Measurements from ENCODE around the gene HLA-DOB. TPM values are rescaled to one million over a fixed set of nuclear protein-coding genes. Genes with fewer than 3 reads are reported as not detected.

Gene HLA-DOB
- total and polyA plus RNA-seq, 11 donors: 0.25 to 2.7 (median 0.60) TPM; not detected in 2

- peaks cover 5 to 42% (median 24%) of the 10 kb centered on the region in 9 donors for H3K36me3 ChIP-seq
Measured at GRCh38 chr6:32825966-32826365, 9.2 kb upstream of the HLA-DOB start.

GRCh38 chr6:32819729-32820128 lies 2.9 kb upstream of the HLA-DOB start:
- intact Hi-C loops (cut with DNase I): no loop called here
- H3K27me3 ChIP-seq: peaks cover 0 to 4% (median 0%) of the 10 kb centered on the region in 9 donors
- ATAC-seq (no peak), DNase-seq (no peak)
- no peaks in the 10 kb centered on the region for H3K36me3 ChIP-seq
- WGBS, 4 donors: 61 to 74% (median 72%) methylated on average over 3 of the region's 3 CpGs
- H3K4me1 ChIP-seq: peaks cover 0 to 23% (median 5%) of the 10 kb centered on the region in 12 donors
- no peak overlapping the region for H3K4me3 ChIP-seq
- no peak overlapping the region for H3K27ac ChIP-seq
- TF ChIP-seq, protein P1, sequence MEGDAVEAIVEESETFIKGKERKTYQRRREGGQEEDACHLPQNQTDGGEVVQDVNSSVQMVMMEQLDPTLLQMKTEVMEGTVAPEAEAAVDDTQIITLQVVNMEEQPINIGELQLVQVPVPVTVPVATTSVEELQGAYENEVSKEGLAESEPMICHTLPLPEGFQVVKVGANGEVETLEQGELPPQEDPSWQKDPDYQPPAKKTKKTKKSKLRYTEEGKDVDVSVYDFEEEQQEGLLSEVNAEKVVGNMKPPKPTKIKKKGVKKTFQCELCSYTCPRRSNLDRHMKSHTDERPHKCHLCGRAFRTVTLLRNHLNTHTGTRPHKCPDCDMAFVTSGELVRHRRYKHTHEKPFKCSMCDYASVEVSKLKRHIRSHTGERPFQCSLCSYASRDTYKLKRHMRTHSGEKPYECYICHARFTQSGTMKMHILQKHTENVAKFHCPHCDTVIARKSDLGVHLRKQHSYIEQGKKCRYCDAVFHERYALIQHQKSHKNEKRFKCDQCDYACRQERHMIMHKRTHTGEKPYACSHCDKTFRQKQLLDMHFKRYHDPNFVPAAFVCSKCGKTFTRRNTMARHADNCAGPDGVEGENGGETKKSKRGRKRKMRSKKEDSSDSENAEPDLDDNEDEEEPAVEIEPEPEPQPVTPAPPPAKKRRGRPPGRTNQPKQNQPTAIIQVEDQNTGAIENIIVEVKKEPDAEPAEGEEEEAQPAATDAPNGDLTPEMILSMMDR (IDR thresholded peaks at IDR 0.05): no peak
- TF ChIP-seq POLR2A (IDR thresholded peaks at IDR 0.05): no peak
- no peaks in the 10 kb centered on the region for H3K9me3 ChIP-seq

More at GRCh38 chr6:32825966-32826365, 9.2 kb upstream of the HLA-DOB start:
- Histone ChIP-seq H3K27ac (peak overlapping the region in 7 of 12 donors; percentile 16 to 60 (median 50)), H3K9me3 (no peaks in the 10 kb centered on the region), H3K4me3 (no peak overlapping the region), H3K27me3 (no peaks in the 10 kb centered on the region), H3K4me1 (peaks cover 0 to 31% (median 0%) of the 10 kb centered on the region in 12 donors)
- TF ChIP-seq, protein P1 (IDR thresholded peaks at IDR 0.05): peak; percentile 19 to 57 (median 49)
- no peak for TF ChIP-seq POLR2A (IDR thresholded peaks at IDR 0.05)
- 31 to 44% (median 38%) methylated on average over 2 of the region's 2 CpGs for WGBS, 4 donors
- ATAC-seq (peak; percentile 51 to 87 (median 82)), DNase-seq (no peak)
- intact Hi-C loops (cut with DNase I): loop anchor here in 7 of 10 donors (2.0 to 5.0 kb wide), 3 partner anchors 41 to 43 kb away; no protein-coding TSS in a partner anchor

DNA sequence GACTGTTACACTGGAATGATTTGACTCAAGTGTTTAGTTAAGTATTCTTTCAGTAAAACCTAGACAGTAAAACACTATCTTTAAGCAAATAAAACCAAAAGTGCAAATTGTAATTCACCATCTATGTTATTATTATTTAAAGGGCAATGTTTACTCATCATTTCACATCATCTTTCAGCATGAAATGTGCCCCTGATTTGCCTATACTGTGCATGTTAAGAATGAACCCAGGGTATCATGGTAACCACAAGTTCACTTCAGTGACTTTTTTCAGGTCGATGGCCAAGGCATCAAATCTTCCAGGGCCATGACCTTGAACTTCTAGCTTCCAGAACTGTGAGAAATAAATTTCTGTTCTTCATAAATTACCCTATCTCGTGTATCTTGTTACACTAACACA lies 2.1 kb upstream of the HLA-DOB start:
- no peak overlapping the region for H3K4me3 ChIP-seq
- no peaks in the 10 kb centered on the region for H3K9me3 ChIP-seq
- DNase-seq (no peak), ATAC-seq (no peak)
- peaks cover 0 to 23% (median 5%) of the 10 kb centered on the region in 12 donors for H3K4me1 ChIP-seq
- intact Hi-C loops (cut with DNase I): no loop called here
- peaks cover 0 to 3% (median 0%) of the 10 kb centered on the region in 9 donors for H3K36me3 ChIP-seq
- TF ChIP-seq, protein P1 (IDR thresholded peaks at IDR 0.05): no peak
- TF ChIP-seq POLR2A (IDR thresholded peaks at IDR 0.05): no peak
- no peak overlapping the region for H3K27ac ChIP-seq
- peaks cover 0 to 4% (median 0%) of the 10 kb centered on the region in 9 donors for H3K27me3 ChIP-seq
- WGBS, 4 donors: 74 to 78% (median 77%) methylated on average over 2 of the region's 2 CpGs

- TF ChIP-seq, protein P1 (IDR thresholded peaks at IDR 0.05): no peak
- TF ChIP-seq POLR2A (IDR thresholded peaks at IDR 0.05): no peak
- WGBS, 4 donors: 67 to 71% (median 69%) methylated on average over 2 of the region's 2 CpGs
- ATAC-seq (peak in 1 of 4 donors; percentile 57), DNase-seq (no peak)
- no peaks in the 10 kb centered on the region for H3K9me3 ChIP-seq
- peaks cover 0 to 4% (median 0%) of the 10 kb centered on the region in 9 donors for H3K27me3 ChIP-seq
- peaks cover 0 to 13% (median 5%) of the 10 kb centered on the region in 12 donors for H3K4me1 ChIP-seq
- peak overlapping the region in 1 of 12 donors; percentile 32 for H3K27ac ChIP-seq
- intact Hi-C loops (cut with DNase I): no loop called here
- H3K4me3 ChIP-seq: no peak overlapping the region
- H3K36me3 ChIP-seq: peaks cover 0 to 3% (median 0%) of the 10 kb centered on the region in 9 donors
Measured at GRCh38 chr6:32815996-32816395, 806 bp downstream of the HLA-DOB start.

All from heart left ventricle (tissue), 16 donors.